HG02759 (cell line): ENCODE measurements around the gene CCDC88C.
A peak's percentile ranks its signal among the peaks of the same experiment; 100 is the strongest.
"Not testable (repeated sequence)": the region's sequence is repeated elsewhere in the genome, so short reads cannot be mapped to it uniquely, and the experiment has no call there.

ENCODE experiments used
- ATAC-seq: cut with Tn5 transposase; IDR thresholded peaks from one replicate; pipeline ENCODE4 v1.9.1; 2021; ENCODE audit warnings: mild to moderate bottlenecking, moderate library complexity; ENCODE audit not compliant: unreplicated experiment

The CCDC88C gene, protein sequence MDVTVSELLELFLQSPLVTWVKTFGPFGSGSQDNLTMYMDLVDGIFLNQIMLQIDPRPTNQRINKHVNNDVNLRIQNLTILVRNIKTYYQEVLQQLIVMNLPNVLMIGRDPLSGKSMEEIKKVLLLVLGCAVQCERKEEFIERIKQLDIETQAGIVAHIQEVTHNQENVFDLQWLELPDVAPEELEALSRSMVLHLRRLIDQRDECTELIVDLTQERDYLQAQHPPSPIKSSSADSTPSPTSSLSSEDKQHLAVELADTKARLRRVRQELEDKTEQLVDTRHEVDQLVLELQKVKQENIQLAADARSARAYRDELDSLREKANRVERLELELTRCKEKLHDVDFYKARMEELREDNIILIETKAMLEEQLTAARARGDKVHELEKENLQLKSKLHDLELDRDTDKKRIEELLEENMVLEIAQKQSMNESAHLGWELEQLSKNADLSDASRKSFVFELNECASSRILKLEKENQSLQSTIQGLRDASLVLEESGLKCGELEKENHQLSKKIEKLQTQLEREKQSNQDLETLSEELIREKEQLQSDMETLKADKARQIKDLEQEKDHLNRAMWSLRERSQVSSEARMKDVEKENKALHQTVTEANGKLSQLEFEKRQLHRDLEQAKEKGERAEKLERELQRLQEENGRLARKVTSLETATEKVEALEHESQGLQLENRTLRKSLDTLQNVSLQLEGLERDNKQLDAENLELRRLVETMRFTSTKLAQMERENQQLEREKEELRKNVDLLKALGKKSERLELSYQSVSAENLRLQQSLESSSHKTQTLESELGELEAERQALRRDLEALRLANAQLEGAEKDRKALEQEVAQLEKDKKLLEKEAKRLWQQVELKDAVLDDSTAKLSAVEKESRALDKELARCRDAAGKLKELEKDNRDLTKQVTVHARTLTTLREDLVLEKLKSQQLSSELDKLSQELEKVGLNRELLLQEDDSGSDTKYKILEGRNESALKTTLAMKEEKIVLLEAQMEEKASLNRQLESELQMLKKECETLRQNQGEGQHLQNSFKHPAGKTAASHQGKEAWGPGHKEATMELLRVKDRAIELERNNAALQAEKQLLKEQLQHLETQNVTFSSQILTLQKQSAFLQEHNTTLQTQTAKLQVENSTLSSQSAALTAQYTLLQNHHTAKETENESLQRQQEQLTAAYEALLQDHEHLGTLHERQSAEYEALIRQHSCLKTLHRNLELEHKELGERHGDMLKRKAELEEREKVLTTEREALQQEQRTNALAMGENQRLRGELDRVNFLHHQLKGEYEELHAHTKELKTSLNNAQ (N-terminal part only)

DNA sequence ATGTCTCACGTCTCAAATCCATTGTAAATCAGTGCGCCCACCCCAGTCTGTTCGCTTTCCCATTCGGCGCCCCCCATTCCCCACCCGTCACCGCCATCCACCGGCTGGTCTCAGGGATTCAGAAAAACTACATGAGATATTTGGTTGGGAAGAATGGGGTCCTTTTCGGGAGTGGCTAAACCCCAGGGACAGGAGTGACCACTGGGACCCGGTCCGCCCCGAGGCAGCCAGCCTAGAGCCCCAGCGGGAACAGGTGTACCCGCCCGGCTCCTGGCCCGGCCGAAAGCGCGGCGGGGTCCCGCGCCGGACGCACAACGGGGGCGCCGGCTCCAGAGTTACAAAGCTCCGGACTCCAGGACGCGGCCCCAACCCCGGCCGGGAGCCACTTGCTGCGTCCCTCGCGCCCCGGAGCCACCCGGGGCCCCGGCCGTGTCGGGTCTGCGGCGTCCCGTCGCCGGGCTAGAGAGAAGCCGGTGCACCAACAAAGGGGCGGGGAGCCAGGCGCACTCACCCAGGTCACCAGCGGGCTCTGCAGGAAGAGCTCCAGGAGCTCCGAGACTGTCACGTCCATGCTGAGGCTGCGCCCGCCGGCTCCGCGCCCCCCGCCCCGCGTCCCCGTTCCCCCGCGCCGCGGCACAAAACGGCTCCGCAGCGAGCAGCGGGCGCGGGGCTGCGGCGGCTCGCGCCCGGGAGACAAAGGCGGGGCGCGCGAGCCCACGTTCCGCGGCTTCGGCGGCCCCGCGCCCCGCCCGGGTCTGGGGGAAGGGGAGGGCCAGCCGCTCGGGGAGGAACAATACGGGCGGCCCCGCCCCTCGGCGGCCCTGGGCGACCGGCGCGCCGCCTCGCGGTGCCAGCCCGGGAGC is at the start of gene CCDC88C:
Gene CCDC88C (minus strand): TSS at position 701 of the 863 bp plus-strand sequence. CDS start 130 bp downstream, at position 571.
- ATAC-seq, result peak; percentile 64

DNA sequence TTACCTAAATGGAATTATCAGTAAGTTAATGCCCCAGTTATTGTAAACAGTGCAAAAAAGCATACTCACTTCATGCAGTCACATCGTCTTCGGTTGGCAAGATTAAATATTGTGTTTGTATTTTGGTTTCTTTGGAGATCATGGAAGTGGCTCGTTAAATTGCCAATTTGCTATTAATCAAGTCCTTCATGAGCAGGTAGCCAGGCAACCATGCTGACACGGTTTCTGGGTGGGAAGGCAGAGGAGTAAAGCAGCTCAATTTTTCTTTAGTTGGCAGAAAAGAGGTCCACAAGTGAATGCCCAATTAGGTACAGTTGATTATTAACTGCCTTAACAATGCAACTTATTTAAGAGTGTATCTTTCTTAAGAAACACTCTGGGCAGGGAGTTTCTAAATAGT is 48.6 kb upstream of the CCDC88C start:
- ATAC-seq, result no peak

DNA sequence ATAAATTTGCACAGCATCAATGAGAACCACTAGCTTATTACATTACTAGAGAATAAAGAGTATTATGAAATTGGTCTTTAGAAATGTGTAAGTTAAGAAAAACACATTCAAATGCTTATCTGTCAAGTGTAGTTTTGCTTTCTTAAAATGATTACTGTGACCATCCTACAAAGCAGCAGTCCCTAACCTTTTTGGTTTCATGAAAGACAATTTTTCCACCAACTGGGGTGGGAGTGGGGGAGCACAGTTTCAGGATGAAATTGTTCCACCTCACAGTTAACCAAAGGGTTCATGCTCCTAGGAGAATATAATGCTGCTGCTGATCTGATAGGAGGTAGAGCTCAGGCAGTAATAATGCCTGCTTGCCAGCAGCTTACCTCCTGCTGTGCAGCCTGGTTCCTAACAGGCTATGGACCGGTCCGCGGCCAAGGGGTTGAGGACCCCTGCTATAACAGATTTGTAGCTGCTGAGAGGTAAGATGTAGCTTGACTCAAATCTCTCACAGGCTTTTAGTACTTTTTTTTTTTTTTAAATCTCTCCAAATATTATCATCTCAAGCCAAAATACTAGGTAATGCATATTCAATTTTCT is 47.1 kb upstream of the CCDC88C start:
- ATAC-seq, result no peak

DNA sequence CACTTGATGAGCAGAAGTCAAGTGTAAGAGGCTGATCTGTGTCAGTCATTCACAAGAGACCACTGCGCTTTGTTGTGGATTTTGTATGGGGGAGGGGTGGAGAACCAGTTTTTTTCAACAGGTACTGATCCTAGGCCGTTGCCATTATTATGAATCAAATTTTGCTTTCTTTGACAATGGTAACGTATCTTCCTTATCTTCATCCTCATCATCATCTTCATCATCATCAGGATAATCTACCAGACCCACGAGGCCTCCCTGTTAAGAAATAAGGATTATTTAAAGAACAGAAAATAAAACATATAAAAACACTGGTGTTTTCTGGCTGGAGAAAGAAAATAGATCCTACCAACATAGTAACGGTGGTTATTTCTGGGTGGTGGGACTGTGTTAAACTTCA is 41.0 kb upstream of the CCDC88C start:
- no peak for ATAC-seq

DNA sequence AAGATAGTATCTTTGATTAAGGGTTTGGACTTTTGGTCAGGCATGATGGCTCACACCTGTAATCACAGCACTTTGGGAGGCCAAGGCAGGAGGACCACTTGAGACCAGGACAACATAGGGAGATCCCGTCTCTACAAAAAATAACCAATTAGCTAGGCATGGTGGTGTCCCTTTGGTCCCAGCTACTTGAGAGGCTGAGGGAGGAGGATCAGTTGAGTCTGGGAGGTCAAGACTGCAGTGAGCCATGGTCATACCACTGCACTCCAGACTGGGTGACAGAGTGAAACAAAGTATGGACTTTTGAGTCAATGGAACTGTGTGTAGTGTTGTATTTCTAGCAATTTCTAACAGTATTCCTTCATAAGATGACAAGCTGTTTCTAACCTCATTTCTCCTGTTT is 38.7 kb upstream of the CCDC88C start:
- no peak for ATAC-seq

DNA sequence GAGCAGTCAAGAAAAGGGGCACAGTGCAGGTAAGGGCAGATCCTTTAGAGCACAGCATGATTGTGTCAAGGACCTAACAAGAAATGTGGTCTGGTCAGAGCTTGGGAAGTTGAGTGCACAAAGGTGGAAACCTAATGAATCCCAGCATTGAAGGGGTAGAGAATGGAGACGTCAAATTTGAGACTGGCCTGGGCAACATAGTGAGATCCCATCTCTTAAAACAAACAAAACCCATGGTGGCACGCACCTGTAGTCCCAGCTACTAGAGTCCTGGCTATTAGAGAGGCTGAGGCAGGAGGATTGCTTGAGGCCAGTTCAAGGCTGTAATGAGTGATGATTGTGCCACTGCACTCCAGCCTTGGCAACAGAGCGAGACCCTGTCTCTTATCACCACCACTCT is 37.0 kb upstream of the CCDC88C start:
- ATAC-seq, result no peak

DNA sequence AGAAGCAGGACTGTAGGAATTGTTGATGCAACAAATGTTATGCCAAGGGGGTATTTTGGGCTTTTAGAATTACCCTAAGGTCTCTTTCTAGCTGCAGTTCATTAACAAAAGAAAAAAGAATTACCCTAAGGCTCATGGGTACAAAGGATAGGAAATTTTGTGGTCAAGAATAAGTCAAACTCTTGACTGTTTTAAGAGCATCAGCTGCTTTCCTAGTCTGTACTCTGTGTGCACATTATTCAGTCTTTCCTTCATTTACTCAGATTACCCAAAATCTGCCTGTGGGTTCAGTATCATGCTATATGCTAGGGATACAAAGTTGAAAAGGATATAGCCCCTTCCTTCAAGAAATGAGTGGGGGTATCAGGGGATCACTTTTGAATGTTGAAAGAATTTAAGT is 36.5 kb upstream of the CCDC88C start:
- ATAC-seq, result no peak

DNA sequence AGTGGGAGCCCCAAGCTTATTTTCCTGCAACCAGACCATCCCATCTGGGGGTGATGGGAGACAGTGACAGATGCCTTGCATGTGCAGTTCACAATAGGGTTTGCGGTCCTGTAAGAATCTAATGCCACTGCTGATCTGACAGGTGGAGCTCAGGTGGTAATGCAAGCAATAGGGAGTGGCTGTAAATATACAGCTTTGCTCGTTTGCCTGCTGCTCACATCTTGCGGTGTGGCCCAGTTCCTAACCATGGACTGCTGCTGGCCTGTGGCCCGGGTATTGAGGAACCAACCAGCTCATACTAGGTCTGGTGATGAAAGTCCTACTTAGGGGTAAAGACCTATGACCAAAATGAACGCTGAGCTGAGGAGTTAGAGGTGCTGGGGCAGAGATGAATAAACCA is 36.1 kb upstream of the CCDC88C start:
- no peak for ATAC-seq

DNA sequence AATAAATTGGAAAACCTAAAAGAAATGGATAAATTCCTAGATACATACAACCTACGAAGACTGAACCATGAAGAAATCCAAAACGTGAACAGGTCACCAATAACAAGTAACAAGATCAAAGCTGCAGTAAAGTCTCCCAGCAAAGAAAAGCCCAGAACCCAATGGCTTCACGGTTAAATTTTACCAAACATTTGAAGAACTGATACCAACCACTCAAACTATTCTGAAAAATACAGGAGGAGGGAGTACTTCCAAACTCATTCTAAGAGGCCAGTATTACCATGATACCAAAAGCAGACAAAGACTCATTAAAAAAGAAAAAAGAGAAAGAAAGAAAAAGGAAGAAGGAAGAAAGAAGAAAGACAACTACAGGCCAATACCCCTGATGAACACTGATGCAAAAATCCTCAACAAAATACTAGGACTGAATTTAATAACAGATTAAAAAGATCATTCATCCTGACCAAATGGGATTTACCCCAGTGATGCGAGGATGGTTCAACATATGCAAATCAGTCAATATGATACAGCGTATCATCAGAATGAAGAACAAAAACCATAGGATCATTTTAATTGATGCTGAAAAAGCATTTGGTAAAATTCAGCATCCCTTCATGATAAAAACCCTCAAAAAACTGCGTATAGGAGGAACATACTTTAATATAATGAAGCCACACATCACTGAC is 26.9 kb upstream of the CCDC88C start:
- no peak for ATAC-seq

DNA sequence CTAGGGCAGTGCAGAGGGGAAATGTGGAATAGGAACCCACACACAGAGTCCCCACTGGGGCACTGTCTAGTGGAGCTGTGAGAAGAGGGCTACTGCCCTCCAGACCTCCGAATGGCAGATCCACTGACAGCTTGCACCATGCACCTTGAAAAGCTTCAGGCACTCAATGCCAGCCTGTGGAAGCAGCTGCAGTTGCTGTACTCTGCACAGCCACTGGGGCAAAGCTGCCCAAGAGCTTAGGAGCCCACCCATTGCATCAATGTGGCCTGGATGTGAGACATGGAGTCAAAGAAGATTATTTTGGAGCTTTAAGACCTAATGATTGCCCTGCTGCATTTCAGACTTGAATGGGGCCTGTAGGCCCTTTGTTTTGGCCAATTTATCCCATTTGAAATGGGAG is 21.7 kb upstream of the CCDC88C start:
- ATAC-seq, result no peak

DNA sequence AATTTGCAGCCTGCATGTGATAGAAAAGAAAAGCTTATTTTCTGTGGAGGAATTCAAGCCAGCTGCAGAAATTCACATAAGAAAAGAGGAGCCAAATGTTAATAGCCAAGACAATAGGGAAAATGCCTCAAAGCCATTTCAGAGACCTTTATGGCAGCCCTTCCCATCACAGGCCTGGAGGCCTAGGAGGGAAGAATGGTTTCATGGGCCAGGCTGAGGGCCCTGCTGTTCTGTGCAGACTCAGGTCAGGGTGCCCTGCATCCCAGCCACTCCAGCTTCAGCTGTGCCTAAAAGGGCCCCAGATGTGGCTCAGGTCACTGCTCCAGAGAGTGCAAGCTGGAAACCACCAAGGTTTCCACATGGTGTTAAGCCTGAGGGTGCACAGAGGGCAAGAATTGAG is 21.2 kb upstream of the CCDC88C start:
- no peak for ATAC-seq

DNA sequence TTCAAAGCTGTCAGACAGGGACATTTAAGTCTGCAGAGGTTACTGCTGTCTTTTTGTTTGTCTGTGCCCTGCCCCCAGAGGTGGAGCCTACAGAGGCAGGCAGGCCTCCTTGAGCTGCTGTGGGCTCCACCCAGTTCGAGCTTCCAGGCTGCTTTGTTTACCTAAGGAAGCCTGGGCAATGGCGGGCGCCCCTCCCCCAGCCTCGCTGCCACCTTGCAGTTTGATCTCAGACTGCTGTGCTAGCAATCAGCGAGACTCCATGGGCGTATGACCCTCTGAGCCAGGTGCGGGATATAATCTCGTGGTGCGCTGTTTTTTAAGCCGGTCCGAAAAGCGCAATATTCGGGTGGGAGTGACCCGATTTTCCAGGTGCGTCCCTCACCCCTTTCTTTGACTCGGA is 18.6 kb upstream of the CCDC88C start:
- ATAC-seq, result not testable (repeated sequence)

DNA sequence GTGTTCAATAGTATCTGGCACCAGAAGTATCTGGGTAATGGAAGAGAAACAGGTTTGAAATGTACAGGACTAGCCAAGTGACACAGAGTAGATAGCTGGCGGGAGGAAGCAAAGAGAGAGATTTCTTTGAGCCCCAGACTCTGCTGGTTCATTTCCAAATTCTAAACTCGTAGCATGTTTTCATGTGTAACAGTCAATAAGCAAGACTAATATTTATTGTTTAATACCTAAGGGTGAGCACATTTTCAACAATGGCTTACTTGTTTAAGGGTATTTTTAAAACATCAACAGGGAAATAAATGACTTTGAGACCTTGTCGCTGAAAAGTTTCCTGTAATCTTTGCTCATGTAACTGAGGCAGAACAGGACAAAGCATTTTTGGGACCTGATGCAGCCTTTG is 11.8 kb upstream of the CCDC88C start:
- no peak for ATAC-seq

DNA sequence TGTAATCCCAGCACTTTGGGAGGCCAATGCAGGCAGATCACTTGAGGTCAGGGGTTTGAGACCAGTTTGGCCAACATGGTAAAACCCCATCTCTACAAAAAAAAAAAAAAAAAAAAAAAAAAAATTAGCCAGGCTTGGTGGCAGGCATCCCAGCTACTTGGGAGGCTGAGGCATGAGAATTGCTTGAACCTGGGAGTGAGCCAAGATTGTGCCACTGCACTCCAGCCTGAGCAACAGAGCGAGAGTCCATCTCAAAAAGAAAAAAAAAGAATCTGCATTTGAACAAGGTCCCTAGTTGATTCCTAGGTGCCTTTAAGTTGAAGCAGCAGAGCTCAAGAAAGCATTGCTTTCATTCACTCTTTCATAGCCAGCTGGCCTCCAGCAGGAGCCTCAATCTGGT is 11.3 kb upstream of the CCDC88C start:
- not testable (repeated sequence) for ATAC-seq

DNA sequence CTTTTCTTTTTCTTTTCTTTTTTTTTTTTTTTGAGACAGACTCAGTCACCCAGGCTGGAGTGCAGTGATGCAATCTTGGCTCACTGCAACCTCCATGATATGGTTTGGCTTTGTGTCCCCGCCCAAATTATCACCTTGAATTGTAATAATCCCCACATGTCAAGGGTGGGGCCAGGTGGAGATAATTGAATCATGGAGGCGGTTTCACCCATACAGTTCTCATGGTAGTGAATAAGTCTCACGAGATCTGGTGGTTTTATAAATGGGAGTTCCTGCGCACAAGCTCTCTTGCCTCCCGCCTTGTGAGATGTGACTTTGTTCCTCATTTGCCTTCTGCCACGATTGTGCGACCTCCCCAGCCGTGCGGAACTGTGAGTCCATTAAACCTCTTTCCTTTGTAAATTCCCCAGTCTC is 7.9 kb upstream of the CCDC88C start:
- ATAC-seq, result not testable (repeated sequence)

DNA sequence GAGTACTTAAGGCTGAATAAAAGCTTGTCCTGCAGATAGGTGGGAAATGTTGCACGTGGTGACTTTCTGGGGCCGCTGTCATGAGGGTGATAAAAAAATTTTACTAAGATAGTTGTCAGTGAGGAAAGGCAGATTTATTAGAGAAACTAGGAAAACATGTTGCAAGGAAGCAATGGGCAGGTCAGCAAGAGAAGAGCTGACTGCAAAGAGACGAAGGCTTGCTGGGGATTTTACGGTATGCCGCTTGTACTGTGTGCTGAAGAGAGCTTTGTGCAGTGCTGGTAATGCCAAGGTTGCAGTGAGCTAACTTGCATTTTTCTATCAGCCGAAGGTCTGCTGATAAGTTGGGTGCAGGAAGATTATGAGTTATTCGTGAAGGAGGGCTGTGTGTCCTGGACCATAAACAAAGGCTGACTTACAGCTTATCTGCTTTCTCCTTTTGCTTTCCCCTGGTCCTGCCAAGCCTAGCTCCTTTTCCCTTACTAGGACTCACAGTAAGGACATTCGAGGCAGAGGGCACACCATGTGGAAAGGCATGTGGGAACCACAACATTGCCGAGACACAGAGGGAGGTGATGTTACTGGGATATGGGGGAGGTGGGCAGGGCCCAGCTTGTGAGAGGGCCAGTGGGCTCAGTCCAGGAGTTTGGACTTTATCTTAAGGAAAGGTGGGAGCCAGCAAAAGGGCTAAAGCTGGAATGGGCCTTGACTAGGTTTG is 7.4 kb upstream of the CCDC88C start:
- no peak for ATAC-seq

DNA sequence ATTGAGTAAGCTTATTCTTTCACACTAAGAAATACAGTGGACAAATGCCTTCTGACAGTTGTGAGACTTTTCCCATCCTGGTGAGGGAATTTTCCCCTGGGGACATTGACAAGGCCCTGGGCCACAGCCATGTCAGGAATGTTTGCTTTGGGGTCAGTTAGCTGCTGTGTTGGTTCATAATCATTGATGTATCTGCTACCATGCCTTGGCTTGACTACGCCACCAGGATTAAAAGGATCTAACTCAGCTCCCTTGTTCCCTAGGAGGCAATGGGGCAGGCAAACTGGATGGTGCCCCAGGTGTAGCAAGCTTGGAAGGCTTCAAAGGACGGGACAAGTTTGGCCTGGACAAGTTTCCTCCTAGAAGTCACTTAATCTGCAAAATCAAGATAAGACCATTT is 3.1 kb upstream of the CCDC88C start:
- no peak for ATAC-seq

DNA sequence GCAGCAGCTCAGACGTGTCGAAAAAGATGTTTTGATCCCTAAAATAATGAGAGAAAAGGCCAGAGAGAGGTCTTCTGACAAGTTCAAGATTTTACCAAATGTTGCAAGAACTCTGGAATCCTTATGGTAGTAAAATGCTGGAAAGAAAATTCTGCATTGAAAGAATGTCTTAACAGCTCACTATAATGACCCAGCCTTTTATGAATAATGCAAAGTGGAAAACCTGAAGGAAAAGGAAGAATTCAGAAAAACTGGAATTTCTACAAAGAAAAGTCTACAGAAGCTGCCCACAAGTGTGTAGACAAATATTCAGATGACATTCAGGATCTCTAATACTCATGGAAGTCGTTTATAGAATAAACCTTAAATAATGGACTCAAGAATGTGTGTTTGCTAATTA is 1.8 kb upstream of the CCDC88C start:
- ATAC-seq, result no peak

DNA sequence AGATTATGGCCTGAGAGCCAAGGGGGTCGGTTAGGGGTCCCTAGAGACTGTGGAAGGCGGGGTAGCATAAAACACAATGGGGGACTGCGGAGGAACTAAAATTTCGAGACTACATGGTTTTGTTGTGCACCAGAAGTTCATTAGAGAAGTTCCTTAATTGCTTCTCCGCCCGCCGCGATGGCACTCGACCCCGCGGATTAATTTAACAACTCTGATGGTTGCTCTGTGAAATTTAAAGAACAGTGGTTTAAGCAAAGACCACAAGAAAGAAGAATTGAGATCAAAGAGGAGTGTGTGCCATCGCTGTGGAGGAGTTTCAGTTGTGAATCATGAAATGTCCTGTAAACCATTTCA is 1.4 kb upstream of the CCDC88C start:
- no peak for ATAC-seq
